Measurements from ENCODE around the gene RNF135.

DNA sequence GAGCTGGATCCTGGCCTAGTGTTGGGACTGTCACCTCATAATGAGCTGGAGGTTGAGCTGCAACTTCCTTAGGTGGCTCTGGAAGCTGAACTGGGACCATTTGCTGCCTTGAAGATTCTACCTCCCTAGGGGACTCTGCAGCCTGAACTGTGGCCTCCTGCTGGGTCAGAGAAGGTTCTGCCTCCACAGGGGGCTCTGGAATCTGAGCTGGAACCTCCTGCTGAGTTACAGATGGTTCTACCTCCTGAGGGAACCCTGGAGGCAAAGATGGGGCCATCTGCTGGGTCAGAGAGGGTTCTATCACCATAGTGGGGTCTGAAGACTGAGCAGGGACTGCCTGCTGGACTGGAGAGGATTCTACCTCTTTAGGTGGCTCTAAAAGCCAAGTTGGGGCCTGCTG lies 77.3 kb downstream of the RNF135 start:
- TF ChIP-seq, protein P1, sequence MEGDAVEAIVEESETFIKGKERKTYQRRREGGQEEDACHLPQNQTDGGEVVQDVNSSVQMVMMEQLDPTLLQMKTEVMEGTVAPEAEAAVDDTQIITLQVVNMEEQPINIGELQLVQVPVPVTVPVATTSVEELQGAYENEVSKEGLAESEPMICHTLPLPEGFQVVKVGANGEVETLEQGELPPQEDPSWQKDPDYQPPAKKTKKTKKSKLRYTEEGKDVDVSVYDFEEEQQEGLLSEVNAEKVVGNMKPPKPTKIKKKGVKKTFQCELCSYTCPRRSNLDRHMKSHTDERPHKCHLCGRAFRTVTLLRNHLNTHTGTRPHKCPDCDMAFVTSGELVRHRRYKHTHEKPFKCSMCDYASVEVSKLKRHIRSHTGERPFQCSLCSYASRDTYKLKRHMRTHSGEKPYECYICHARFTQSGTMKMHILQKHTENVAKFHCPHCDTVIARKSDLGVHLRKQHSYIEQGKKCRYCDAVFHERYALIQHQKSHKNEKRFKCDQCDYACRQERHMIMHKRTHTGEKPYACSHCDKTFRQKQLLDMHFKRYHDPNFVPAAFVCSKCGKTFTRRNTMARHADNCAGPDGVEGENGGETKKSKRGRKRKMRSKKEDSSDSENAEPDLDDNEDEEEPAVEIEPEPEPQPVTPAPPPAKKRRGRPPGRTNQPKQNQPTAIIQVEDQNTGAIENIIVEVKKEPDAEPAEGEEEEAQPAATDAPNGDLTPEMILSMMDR (conservative IDR thresholded peaks at IDR 0.05; ENCODE audit: low read length) = no peak
- TF ChIP-seq EZH2phosphoT487 (IDR thresholded peaks at IDR 0.05; ENCODE audit: borderline replicate concordance, low read depth, low read length) = no peak

Measured in OCI-LY7 (cell line).